ENCODE results near the gene AUTS2. TPM values are rescaled to one million over a fixed set of nuclear protein-coding genes. Genes with fewer than 3 reads are reported as not detected.

AUTS2 gene
- total RNA-seq, 1 experiment from 2014 or later = 256 TPM

DNA sequence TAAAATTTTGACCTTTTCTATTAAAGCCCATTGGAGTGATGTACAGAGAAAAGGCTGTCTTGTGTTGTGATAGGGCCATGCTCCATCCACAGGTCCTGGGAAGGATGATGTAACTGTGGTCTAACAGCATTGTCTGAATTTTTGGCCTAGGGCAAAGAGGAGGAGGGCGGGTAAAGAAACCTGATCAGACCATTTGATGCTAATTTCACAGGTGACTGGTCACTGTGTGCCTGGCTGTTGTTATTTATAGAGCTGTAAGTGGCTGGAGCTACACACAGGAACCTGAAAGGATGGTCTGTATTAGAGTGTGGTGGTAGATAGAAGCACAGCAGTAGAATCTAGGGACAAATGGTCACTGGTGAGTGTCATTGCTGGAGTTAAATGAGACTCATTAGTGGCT is 182.1 kb downstream of the AUTS2 start:
- no CpG with 5 or more reads among the region's 1 CpG for WGBS (ENCODE audit: extremely low coverage, insufficient read length, low lambda C conversion rate)
- TF ChIP-seq, protein P1, sequence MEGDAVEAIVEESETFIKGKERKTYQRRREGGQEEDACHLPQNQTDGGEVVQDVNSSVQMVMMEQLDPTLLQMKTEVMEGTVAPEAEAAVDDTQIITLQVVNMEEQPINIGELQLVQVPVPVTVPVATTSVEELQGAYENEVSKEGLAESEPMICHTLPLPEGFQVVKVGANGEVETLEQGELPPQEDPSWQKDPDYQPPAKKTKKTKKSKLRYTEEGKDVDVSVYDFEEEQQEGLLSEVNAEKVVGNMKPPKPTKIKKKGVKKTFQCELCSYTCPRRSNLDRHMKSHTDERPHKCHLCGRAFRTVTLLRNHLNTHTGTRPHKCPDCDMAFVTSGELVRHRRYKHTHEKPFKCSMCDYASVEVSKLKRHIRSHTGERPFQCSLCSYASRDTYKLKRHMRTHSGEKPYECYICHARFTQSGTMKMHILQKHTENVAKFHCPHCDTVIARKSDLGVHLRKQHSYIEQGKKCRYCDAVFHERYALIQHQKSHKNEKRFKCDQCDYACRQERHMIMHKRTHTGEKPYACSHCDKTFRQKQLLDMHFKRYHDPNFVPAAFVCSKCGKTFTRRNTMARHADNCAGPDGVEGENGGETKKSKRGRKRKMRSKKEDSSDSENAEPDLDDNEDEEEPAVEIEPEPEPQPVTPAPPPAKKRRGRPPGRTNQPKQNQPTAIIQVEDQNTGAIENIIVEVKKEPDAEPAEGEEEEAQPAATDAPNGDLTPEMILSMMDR (conservative IDR thresholded peaks at IDR 0.05) = no peak
- Histone ChIP-seq H3K56ac (ENCODE audit: insufficient read length, low read depth, low read length) (no peak overlapping the region), H3K23ac (ENCODE audit: insufficient read length, low read depth, low read length) (no peak overlapping the region), H3K27ac (ENCODE audit: insufficient read length, low read depth, low read length) (no peak overlapping the region), H3T11ph (ENCODE audit: low read length) (no peak overlapping the region), H4K20me1 (ENCODE audit: control insufficient read depth, insufficient read depth, insufficient read length) (no peaks in the 10 kb centered on the region), H3K4me2 (ENCODE audit: insufficient read depth, insufficient read length, low read length) (no peak overlapping the region), H3K9ac (ENCODE audit: extremely low read depth, insufficient read length, low read length) (no peak overlapping the region), H3K27me3 (ENCODE audit: insufficient read depth, low read length) (no peaks in the 10 kb centered on the region), H2BK12ac (ENCODE audit: insufficient read length, low read depth, low read length) (no peak overlapping the region), H3K9me3 (ENCODE audit: control insufficient read depth, low read depth, low read length) (no peaks in the 10 kb centered on the region), H3K14ac (ENCODE audit: insufficient read depth, low read length) (no peak overlapping the region), H2AFZ (ENCODE audit: low read length) (no peak overlapping the region), H2BK15ac (ENCODE audit: low read depth, low read length) (no peak overlapping the region), H3K23me2 (ENCODE audit: insufficient read length, low read depth, low read length, poor library complexity, severe bottlenecking) (no peaks in the 10 kb centered on the region), H2BK120ac (ENCODE audit: low read depth, low read length, poor library complexity, severe bottlenecking) (no peak overlapping the region), H2BK5ac (ENCODE audit: insufficient read length, low read length) (no peak overlapping the region), H3K4ac (ENCODE audit: low read depth, low read length) (no peak overlapping the region), H3K79me1 (ENCODE audit: insufficient read depth, low read depth, low read length, poor library complexity, severe bottlenecking) (no peaks in the 10 kb centered on the region), H4K8ac (replicated peaks; ENCODE audit: insufficient read length, low read depth, low read length) (no peak overlapping the region), H4K5ac (ENCODE audit: insufficient read length, low read depth, low read length) (no peak overlapping the region), H2BK20ac (ENCODE audit: low read depth, low read length, poor library complexity, severe bottlenecking) (no peak overlapping the region), H4K91ac (ENCODE audit: insufficient read length, low read depth, low read length) (no peak overlapping the region), H3K4me1 (ENCODE audit: insufficient read depth, low read length) (no peaks in the 10 kb centered on the region; the same call in 1 of the 2 replicates), H2AK5ac (ENCODE audit: insufficient read length, low read length) (no peak overlapping the region), H3K79me2 (ENCODE audit: insufficient read depth, low read length) (no peaks in the 10 kb centered on the region; the same call in 1 of the 2 replicates), H3K18ac (ENCODE audit: insufficient read length, low read depth, low read length) (no peak overlapping the region)
- Mint-ChIP-seq H3K9me3 (no peaks in the 10 kb centered on the region), H3K36me3 (ENCODE audit: insufficient read depth in 1 of 3, low read depth in 3 of 3) (no peaks in the 10 kb centered on the region), H3K27me3 (ENCODE audit: low read depth) (peaks cover 1% of the 10 kb centered on the region; the same call in 1 of the 2 replicates), H3K27ac (peak overlapping the region in 1 of 3 experiments; percentile 7; a peak in 2 of 7 replicates), H3K4me3 (no peak overlapping the region), H3K4me1 (peaks cover 18 to 25% of the 10 kb centered on the region in 2 experiments)
- DNase-seq = peak; percentile 77

Data from H9 (cell line).